ENCODE data around the gene RAB5B. TPM values are rescaled to one million over a fixed set of nuclear protein-coding genes. Genes with fewer than 3 reads are reported as not detected.

Gene RAB5B
- total RNA-seq, 1 donor: 75.2 TPM

GRCh38 chr12:56017181-56017580 lies 43.3 kb downstream of the RAB5B start:
- DNase-seq (ENCODE audit: low read depth): no peak
- TF ChIP-seq CTCF (IDR thresholded peaks at IDR 0.05; ENCODE audit: insufficient read depth, low read length): no peak
- no peak overlapping the region for H3K4me3 ChIP-seq (ENCODE audit: low read depth, low read length)

DNA sequence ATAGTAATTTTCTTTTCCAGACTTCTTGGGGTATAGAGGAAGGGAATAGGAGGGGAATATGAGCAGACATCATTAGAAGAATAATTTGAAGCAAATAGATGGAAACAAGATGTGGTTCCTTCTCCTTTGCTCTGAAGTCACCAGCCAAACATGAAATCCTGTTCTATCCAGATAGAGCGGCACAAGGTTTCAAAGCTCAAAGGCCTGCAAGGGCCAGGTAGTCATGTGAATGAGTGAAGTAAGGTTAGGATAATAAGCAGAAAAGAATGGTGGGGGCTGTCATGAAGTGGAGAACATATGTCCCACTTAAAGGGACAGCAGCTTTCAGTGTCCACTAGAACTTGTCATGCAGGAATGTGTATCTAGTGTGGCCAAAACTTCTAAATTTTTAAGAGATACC lies 44.5 kb downstream of the RAB5B start:
- no peak for DNase-seq (ENCODE audit: low read depth)
- no peak overlapping the region for H3K4me3 ChIP-seq (ENCODE audit: low read depth, low read length)
- TF ChIP-seq CTCF (IDR thresholded peaks at IDR 0.05; ENCODE audit: insufficient read depth, low read length): no peak

- peak; percentile 51 for DNase-seq (ENCODE audit: low read depth)
- TF ChIP-seq CTCF (IDR thresholded peaks at IDR 0.05; ENCODE audit: insufficient read depth, low read length): no peak
- H3K4me3 ChIP-seq (ENCODE audit: low read depth, low read length): peak within 1 kb of the TSS; percentile 53
These were observed 46.7 kb downstream of the RAB5B start, which contains the start of gene IKZF4 for GRCh38 chr12:56020423-56021184. IKZF4 (plus strand) TSS chr12:56021043; CDS start chr12:56021494, 451 bp downstream.

DNA sequence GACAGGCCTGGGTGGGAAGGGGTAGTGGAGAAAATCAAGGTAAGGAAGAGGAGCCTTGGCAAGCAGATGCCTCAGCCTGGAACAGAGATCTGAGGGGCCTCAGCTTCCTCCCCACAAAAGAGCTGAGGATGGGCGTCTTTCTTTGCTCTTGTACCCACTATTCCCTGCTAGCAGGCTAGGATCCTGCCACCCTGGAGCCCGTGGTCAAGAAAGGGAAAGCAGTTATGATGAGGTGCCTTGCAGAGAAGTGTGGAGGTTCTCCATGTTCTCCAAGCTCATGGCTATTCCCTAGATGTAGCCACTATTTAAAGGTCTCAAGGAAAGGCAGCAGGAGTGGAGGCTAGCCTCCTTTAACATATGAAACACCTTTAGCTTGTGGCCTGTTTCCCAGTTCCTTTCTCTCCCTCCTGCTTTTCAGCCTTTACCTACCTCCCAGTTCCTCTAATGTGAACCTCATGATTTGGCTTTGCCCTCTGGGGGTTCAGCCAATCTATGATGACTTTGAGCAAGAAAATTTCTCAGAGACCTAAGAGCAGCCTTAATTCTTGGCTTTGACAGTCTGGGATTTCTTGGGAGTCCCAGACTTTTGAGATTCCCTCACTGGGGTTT lies 48.1 kb downstream of the RAB5B start:
- no peak for DNase-seq (ENCODE audit: low read depth)
- peak; percentile 7 for TF ChIP-seq CTCF (IDR thresholded peaks at IDR 0.05; ENCODE audit: insufficient read depth, low read length)

GRCh38 chr12:56028511-56029165 lies 54.8 kb downstream of the RAB5B start:
- DNase-seq (ENCODE audit: low read depth): no peak
- H3K4me3 ChIP-seq (ENCODE audit: low read depth, low read length): no peak overlapping the region
- no peak for TF ChIP-seq CTCF (IDR thresholded peaks at IDR 0.05; ENCODE audit: insufficient read depth, low read length)

More for the DNA sequence above, 48.1 kb downstream of the RAB5B start:
- peak overlapping the region; percentile 53 for H3K4me3 ChIP-seq (ENCODE audit: low read depth, low read length)

- DNase-seq (ENCODE audit: low read depth): peak; percentile 88
- no peak overlapping the region for H3K4me3 ChIP-seq (ENCODE audit: low read depth, low read length)
- no peak for TF ChIP-seq CTCF (IDR thresholded peaks at IDR 0.05; ENCODE audit: insufficient read depth, low read length)
These were observed 55.3 kb downstream of the RAB5B start for GRCh38 chr12:56029166-56029519.
